K562 (cell line): ENCODE measurements around the gene TMEM126A. TPM values are rescaled to one million over a fixed set of nuclear protein-coding genes. Genes with fewer than 3 reads are reported as not detected.
A peak's percentile ranks its signal among the peaks of the same experiment; 100 is the strongest.

Experiments used
- DPF2 ChIP-seq: fragments of 450-650 bp; IDR thresholded peaks from 2 replicates; pipeline ENCODE4 v1.6.1; 2016
- HNRNPL ChIP-seq: fragments of 200-400 bp; formaldehyde crosslinking; IDR thresholded peaks from 2 replicates; pipeline ENCODE4 v1.6.1; 2017; ENCODE audit warnings: low read depth, mild to moderate bottlenecking, low read length
- KHSRP ChIP-seq: fragments of 450-650 bp; IDR thresholded peaks from 2 replicates; pipeline ENCODE4 v1.6.1; 2017
- MCM2 ChIP-seq: fragments of 450-650 bp; IDR thresholded peaks from 2 replicates; pipeline ENCODE4 v1.6.1; 2017; ENCODE audit warnings: low read depth, mild to moderate bottlenecking
- MECOM ChIP-seq: fragments of 250-450 bp; sonication (Bioruptor Pico); IDR thresholded peaks from 2 replicates; pipeline ENCODE4 v1.8.0; 2022; ENCODE audit warnings: inconsistent platforms
- NCOA2 ChIP-seq, 2 experiments: fragments of 450-650 bp; IDR thresholded peaks; 2 replicates each; pipeline ENCODE4 v1.6.1; 2018; ENCODE audit warnings: mild to moderate bottlenecking in 2 of 2, moderate library complexity in 1 of 2; ENCODE audit not compliant: partially characterized antibody in 2 of 2
- PHB2 ChIP-seq: fragments of 450-650 bp; IDR thresholded peaks from 2 replicates; pipeline ENCODE4 v1.6.1; 2017; ENCODE audit warnings: low read depth
- PTBP1 ChIP-seq: fragments of 200-400 bp; formaldehyde crosslinking; IDR thresholded peaks from 2 replicates; pipeline ENCODE4 v1.6.1; 2017; ENCODE audit warnings: low read depth, low read length
- TCFL5 ChIP-seq: fragments of 250-450 bp; sonication (Bioruptor Pico); conservative IDR thresholded peaks from 2 replicates; pipeline ENCODE4 v1.6.1; 2021; ENCODE audit warnings: mild to moderate bottlenecking, moderate library complexity, matching md5 sums
- ZNF354B ChIP-seq: fragments of 250-450 bp; sonication (Bioruptor Pico); IDR thresholded peaks from 2 replicates; pipeline ENCODE4 v1.4.0; 2020
- polyA plus RNA-seq, 8 experiments: library from polyadenylated mRNA; depleted of rRNA in 4 of 8; stranded (reverse) in 5 of 8; unstranded in 3 of 8; fragments of >200 nt; fragmentation: Nextera tagmentation in 2 of 8; fragmentation: Illumina TruSeq in 1 of 8; extraction: Ambion mirVana in 2 of 8; extraction: Trizol in 1 of 8; gene quantifications; 2 replicates each; pipeline versions ENCODE4 v1.2.1 to v1.2.3, GENCODE V29; 2011 to 2014; ENCODE audit warnings: inconsistent platforms in 1 of 8, missing spikeins in 1 of 8
- total RNA-seq, 7 experiments: library from RNA; depleted of rRNA in 6 of 7; stranded (reverse); fragments of >200 nt in 6 of 7; fragmentation: Illumina TruSeq in 2 of 7; extraction: Trizol in 2 of 7; gene quantifications; 2 replicates each; pipeline versions ENCODE4 v1.2.1 to v1.2.3, GENCODE V29; 2011 to 2021; ENCODE audit warnings: low replicate concordance in 1 of 7
- TF ChIP-seq, protein P1 (sequence below): fragments of 250-450 bp; sonication (Bioruptor Pico); IDR thresholded peaks from 2 replicates; pipeline ENCODE4 v1.5.0; 2021
- TF ChIP-seq, protein P2 (sequence below): sonication (generic); formaldehyde crosslinking; IDR thresholded peaks from 2 replicates; pipeline ENCODE4 v1.8.0; 2022; ENCODE audit warnings: mild to moderate bottlenecking, missing genetic modification reagents
- TF ChIP-seq, protein P3 (sequence below), 2 experiments: fragments of 200-800 bp in 1 of 2; sonication (Bioruptor generic) in 1 of 2; sonication (generic) in 1 of 2; formaldehyde crosslinking in 1 of 2; IDR thresholded peaks in 1 of 2; conservative IDR thresholded peaks in 1 of 2; 2 replicates each; pipeline versions ENCODE4 v1.5.0 to v1.6.1; 2016 to 2020; ENCODE audit warnings: missing compliant biosample characterization in 1 of 2, missing genetic modification characterization in 1 of 2, missing genetic modification reagents in 1 of 2
- TF ChIP-seq, protein P4 (sequence below): fragments of 250-450 bp; sonication (Bioruptor Pico); IDR thresholded peaks from 2 replicates; pipeline ENCODE4 v1.6.1; 2021; ENCODE audit warnings: mild to moderate bottlenecking

The TMEM126A gene
- total and polyA plus RNA-seq, 9 of the 15 experiments (the other 6 are each of a cell fraction or from before 2014, with no cell fraction given), result 19.3 to 154 (median 56.3) TPM

DNA sequence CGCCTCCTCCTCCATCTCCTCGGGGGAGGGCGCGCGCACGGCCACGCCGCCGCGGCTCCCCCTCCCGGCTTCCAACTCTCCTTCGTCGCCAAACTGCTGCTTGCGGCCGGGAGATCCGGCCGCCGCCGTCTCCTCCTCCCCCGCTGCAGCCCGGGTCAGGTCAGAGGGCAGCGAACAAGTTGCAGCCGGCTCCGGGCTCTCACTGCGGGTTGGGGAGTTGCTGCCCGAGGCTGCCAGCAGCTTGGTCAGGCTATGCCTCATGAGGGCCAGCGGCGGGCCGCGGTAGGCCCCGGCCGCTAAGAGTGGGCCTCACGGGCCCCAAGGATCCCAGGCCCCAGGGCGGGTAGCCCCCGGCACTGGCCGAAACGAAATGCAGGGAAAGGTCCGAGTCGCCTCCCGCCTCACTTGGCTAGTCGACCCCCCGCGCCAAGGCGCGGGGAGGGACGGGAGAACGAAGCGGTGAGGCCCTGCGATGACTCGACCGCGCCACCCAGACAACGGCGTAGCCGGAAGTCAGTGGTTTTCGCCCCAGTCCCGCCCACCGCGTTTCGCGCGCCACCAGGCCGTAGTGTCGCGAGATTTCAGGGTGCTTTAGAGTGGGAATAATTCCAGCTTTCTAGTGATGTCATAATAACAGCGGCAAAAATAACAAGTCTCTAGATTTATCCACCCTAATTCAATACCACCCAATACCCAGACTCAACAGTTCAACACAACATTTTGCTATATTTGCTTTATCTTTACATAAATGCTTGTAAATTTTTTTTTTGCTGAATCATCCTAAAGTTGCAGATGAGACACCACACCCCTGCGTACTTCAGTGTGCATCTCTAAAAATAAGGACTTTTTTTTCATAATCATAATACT is 17.1 kb downstream of the TMEM126A start, which contains the start of gene CREBZF (continued):
- TF ChIP-seq NCOA2 (IDR thresholded peaks at IDR 0.05; ENCODE audit: partially characterized antibody in 2 of 2) (no peak), PHB2 (no peak), PTBP1 (no peak), MECOM (CRISPR knock-in tag) (no peak), MCM2 (no peak), HNRNPL (peak; percentile 60), DPF2 (peak; percentile 93), TCFL5 (CRISPR knock-in tag) (no peak), KHSRP (no peak), ZNF354B (CRISPR knock-in tag) (no peak)
- TF ChIP-seq, protein P1, sequence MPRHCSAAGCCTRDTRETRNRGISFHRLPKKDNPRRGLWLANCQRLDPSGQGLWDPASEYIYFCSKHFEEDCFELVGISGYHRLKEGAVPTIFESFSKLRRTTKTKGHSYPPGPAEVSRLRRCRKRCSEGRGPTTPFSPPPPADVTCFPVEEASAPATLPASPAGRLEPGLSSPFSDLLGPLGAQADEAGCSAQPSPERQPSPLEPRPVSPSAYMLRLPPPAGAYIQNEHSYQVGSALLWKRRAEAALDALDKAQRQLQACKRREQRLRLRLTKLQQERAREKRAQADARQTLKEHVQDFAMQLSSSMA (CRISPR knock-in tag), result no peak
- TF ChIP-seq, protein P2, sequence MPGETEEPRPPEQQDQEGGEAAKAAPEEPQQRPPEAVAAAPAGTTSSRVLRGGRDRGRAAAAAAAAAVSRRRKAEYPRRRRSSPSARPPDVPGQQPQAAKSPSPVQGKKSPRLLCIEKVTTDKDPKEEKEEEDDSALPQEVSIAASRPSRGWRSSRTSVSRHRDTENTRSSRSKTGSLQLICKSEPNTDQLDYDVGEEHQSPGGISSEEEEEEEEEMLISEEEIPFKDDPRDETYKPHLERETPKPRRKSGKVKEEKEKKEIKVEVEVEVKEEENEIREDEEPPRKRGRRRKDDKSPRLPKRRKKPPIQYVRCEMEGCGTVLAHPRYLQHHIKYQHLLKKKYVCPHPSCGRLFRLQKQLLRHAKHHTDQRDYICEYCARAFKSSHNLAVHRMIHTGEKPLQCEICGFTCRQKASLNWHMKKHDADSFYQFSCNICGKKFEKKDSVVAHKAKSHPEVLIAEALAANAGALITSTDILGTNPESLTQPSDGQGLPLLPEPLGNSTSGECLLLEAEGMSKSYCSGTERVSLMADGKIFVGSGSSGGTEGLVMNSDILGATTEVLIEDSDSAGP (CRISPR knock-in tag), result no peak
- TF ChIP-seq, protein P3, sequence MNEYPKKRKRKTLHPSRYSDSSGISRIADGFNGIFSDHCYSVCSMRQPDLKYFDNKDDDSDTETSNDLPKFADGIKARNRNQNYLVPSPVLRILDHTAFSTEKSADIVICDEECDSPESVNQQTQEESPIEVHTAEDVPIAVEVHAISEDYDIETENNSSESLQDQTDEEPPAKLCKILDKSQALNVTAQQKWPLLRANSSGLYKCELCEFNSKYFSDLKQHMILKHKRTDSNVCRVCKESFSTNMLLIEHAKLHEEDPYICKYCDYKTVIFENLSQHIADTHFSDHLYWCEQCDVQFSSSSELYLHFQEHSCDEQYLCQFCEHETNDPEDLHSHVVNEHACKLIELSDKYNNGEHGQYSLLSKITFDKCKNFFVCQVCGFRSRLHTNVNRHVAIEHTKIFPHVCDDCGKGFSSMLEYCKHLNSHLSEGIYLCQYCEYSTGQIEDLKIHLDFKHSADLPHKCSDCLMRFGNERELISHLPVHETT (CRISPR knock-in tag; conservative IDR thresholded peaks at IDR 0.05 in 1 of 2, IDR thresholded peaks at IDR 0.05 in 1 of 2), result peak in 1 of 2 experiments; percentile 78; a peak in 1 of 4 replicates
- TF ChIP-seq, protein P4, sequence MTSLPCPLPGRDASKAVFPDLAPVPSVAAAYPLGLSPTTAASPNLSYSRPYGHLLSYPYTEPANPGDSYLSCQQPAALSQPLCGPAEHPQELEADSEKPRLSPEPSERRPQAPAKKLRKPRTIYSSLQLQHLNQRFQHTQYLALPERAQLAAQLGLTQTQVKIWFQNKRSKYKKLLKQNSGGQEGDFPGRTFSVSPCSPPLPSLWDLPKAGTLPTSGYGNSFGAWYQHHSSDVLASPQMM (CRISPR knock-in tag), result no peak
